KMS-11 (cell line): ENCODE results near the gene MROH7.

ENCODE experiments used
- H2AFZ ChIP-seq: fragments of 200-600 bp; sonication (generic); 2 replicates; pipeline ENCODE4 v1.6.1; 2016; ENCODE audit warnings: antibody characterized with exemption, mixed run types, low read depth
- H3K27ac ChIP-seq: fragments of 200-600 bp; sonication (generic); 2 replicates; pipeline ENCODE4 v1.6.1; 2016; ENCODE audit warnings: mild to moderate bottlenecking, mixed run types
- H3K27me3 ChIP-seq: fragments of 200-600 bp; sonication (generic); 2 replicates; pipeline ENCODE4 v1.6.1; 2017; ENCODE audit warnings: mild to moderate bottlenecking, low read depth, mixed run types, moderate library complexity; ENCODE audit not compliant: insufficient read depth
- H3K36me3 ChIP-seq: fragments of 200-600 bp; sonication (generic); 2 replicates; pipeline ENCODE4 v1.6.1; 2017; ENCODE audit warnings: mild to moderate bottlenecking, mixed run types; ENCODE audit not compliant: insufficient read depth
- H3K4me1 ChIP-seq: fragments of 200-600 bp; sonication (generic); 2 replicates; pipeline ENCODE4 v1.6.1; 2016; ENCODE audit warnings: mild to moderate bottlenecking, low read depth, mixed run types; ENCODE audit not compliant: poor library complexity, severe bottlenecking
- H3K4me2 ChIP-seq: fragments of 200-600 bp; sonication (generic); 2 replicates; pipeline ENCODE4 v1.7.0; 2016; ENCODE audit warnings: mild to moderate bottlenecking, mixed run types
- H3K4me3 ChIP-seq: fragments of 200-600 bp; sonication (generic); IDR thresholded peaks from 2 replicates; pipeline ENCODE4 v1.6.1; 2017; ENCODE audit warnings: low read depth, low read length, mixed read lengths; ENCODE audit not compliant: insufficient read depth
- H3K79me2 ChIP-seq: fragments of 200-600 bp; sonication (generic); 2 replicates; pipeline ENCODE4 v1.6.1; 2016; ENCODE audit warnings: low read depth, mixed run types; ENCODE audit not compliant: insufficient read depth
- H3K9ac ChIP-seq: fragments of 200-600 bp; sonication (generic); 2 replicates; pipeline ENCODE4 v1.6.1; 2016; ENCODE audit warnings: mild to moderate bottlenecking, mixed run types
- H4K20me1 ChIP-seq: fragments of 200-600 bp; sonication (generic); 2 replicates; pipeline ENCODE4 v1.6.1; 2016; ENCODE audit warnings: mild to moderate bottlenecking, mixed run types; ENCODE audit not compliant: insufficient read depth
- CTCF ChIP-seq: fragments of 200-600 bp; sonication (generic); conservative IDR thresholded peaks from 2 replicates; pipeline ENCODE4 v1.6.1; 2017; ENCODE audit warnings: low read depth, mild to moderate bottlenecking, antibody characterized with exemption, low read length, moderate library complexity, mixed read lengths

MROH7 gene

GRCh38 chr1:54728027-54728426 is 86.4 kb downstream of the MROH7 start:
- H2AFZ ChIP-seq, result no peak overlapping the region
- H3K9ac ChIP-seq, result no peak overlapping the region
- no peaks in the 10 kb centered on the region for H3K4me1 ChIP-seq
- no peak for TF ChIP-seq CTCF
- H3K27ac ChIP-seq, result no peak overlapping the region
- H3K36me3 ChIP-seq, result no peaks in the 10 kb centered on the region
- no peaks in the 10 kb centered on the region for H3K79me2 ChIP-seq
- H3K4me3 ChIP-seq, result no peak overlapping the region
- H3K4me2 ChIP-seq, result no peak overlapping the region
- no peaks in the 10 kb centered on the region for H4K20me1 ChIP-seq
- H3K27me3 ChIP-seq, result no peaks in the 10 kb centered on the region

GRCh38 chr1:54736685-54737084 is 95.1 kb downstream of the MROH7 start:
- H3K4me2 ChIP-seq, result no peak overlapping the region
- no peak overlapping the region for H2AFZ ChIP-seq
- no peak overlapping the region for H3K4me3 ChIP-seq
- H4K20me1 ChIP-seq, result no peaks in the 10 kb centered on the region
- TF ChIP-seq CTCF, result no peak
- no peaks in the 10 kb centered on the region for H3K79me2 ChIP-seq
- H3K4me1 ChIP-seq, result no peaks in the 10 kb centered on the region
- no peaks in the 10 kb centered on the region for H3K36me3 ChIP-seq
- no peak overlapping the region for H3K27ac ChIP-seq
- H3K9ac ChIP-seq, result no peak overlapping the region
- H3K27me3 ChIP-seq, result no peaks in the 10 kb centered on the region

DNA sequence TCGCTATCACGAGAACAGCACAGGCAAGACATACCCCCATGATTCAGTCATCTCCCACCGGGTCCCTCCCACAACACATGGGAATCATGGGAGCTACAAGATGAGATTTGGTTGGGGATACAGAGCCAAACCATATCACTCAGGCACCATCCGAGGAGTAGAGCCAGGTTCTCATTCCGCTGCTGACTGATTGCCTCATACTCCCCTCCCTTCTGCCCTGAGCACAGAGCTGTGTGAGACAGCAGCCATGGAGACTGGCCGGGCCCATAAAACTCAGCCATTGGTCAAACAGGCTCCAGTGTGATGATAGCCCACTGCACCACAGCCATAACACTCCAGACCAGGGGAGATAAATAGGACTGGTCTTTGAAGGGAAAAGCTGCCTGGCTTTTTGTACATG is 96.7 kb downstream of the MROH7 start:
- no peaks in the 10 kb centered on the region for H3K27me3 ChIP-seq

DNA sequence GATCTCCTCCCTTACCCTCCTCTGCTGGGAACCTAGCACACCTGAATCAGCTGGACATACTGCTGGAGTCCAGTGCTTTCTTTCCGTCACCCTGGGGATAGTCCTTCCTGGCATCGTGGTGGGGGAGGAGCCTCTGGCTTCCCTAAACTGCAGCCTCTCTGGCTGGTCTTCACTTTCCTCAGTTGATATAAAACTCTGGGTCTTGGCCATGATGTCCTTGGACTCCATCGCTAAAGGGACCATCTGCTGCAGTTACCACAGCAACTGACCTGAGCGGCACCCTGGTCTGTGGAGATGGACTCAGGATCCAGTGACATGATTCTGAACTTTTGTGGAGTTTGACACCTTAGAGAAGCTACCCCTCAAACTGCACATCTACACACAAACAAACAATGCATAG is 99.9 kb downstream of the MROH7 start:
- Histone ChIP-seq H2AFZ (no peak overlapping the region), H3K79me2 (no peaks in the 10 kb centered on the region), H3K4me2 (no peak overlapping the region), H4K20me1 (no peaks in the 10 kb centered on the region), H3K9ac (no peak overlapping the region), H3K4me1 (no peaks in the 10 kb centered on the region), H3K36me3 (no peaks in the 10 kb centered on the region), H3K4me3 (no peak overlapping the region), H3K27ac (no peak overlapping the region), H3K27me3 (no peaks in the 10 kb centered on the region)
- no peak for TF ChIP-seq CTCF

More for the DNA sequence above, 96.7 kb downstream of the MROH7 start:
- Histone ChIP-seq H4K20me1 (no peaks in the 10 kb centered on the region), H3K9ac (no peak overlapping the region), H3K79me2 (no peaks in the 10 kb centered on the region), H3K4me1 (no peaks in the 10 kb centered on the region), H3K4me2 (no peak overlapping the region), H3K36me3 (no peaks in the 10 kb centered on the region), H3K27ac (no peak overlapping the region), H3K4me3 (no peak overlapping the region), H2AFZ (no peak overlapping the region)
- no peak for TF ChIP-seq CTCF

DNA sequence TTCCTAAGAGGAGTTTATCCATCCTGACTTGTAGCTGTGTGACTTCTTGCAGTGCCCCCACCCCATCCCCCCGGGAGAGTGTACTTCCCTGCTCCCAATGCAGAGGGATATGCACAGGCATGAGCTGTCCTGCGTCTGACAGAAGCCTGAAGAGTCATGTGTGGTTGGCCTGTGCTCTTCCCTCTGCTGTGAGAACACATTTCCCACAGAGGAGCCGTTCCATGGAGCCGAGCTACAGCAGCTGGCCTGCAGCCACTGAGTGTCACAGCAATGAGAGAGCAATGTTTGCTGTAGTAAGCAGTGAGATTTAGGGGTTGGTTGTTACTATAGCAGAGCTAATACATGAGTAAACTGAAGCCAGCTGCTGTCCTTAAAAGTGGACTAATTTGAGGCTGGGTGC is 100.7 kb downstream of the MROH7 start:
- H3K36me3 ChIP-seq, result no peaks in the 10 kb centered on the region
- no peak overlapping the region for H3K4me3 ChIP-seq
- no peak overlapping the region for H3K9ac ChIP-seq
- H3K4me1 ChIP-seq, result no peaks in the 10 kb centered on the region
- no peak overlapping the region for H3K27ac ChIP-seq
- no peaks in the 10 kb centered on the region for H3K27me3 ChIP-seq
- TF ChIP-seq CTCF, result no peak
- H4K20me1 ChIP-seq, result no peaks in the 10 kb centered on the region
- no peaks in the 10 kb centered on the region for H3K79me2 ChIP-seq
- no peak overlapping the region for H3K4me2 ChIP-seq
- H2AFZ ChIP-seq, result no peak overlapping the region
